Measurements from ENCODE around the gene NFIX.

NFIX gene

DNA sequence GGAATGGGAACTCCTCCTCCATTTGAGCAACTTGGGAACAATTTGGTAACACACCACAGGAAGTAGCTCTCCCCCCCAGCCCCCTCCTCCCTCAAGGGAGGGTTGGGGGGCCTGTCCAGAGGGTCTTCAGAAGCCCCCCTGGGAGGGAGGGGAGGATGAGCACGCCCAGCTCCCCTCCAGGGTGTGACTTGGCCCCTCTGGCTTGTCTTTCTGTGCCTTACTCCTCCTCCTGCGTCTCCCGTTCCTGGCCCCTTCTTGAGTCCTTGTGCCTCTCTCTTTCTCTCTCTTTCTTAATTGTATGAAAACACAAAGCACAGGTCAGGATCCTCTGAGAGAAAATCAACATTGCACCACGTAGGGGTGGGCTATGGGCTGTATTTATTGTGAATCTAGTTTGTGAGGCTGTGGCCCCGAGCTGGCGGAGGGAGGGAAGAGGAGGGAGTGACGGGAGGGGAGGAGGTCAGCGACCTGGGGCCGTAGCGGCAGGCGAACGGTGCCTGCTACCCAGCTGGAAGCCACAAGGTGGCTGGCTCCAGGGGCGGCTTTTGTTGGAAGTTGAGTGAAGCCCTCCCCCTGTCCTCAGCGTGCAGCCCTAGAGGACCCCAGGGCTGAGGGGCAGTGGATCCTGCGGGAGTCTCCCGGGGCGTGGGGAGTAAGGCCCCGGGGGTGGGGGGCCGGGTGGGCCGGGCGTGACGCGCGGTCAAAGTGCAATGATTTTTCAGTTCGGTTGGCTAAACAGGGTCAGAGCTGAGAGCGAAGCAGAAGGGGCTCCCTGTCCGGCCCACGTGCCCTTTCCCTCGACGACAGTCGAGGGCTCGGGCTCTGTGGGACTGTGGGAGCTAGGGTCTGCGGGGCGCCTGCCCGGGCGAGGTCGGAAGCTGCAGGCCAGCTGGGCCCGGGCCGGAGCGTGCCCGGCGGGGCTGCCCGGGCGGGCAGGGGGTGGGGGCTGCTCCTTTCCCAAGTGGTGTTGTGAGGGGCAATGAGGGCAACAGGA, 101.0 kb downstream of the NFIX start:
- no peak for DNase-seq

DNA sequence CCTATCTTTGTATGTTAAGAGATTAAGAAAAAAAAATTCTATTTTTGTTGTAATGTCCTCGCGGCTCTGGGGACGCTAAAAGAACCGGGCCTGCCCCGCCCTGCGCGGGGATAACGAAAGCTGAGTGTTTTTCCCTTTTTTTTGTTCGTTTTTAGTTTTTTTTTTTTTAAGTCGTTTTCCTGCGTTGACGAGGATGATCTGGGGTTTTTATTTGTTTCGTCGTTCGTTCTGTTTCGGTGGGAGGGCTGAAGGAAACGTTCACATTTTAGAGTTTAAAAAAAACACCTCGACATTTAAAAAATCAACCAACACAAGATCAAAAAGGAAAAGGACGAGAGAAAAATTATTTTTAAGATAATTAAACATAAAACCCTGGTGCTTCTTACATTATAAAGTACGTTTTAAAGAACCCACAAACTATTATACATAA, 101.8 kb downstream of the NFIX start:
- DNase-seq: no peak

GRCh38 chr19:13097463-13098258, 102.4 kb downstream of the NFIX start:
- DNase-seq: no peak

DNA sequence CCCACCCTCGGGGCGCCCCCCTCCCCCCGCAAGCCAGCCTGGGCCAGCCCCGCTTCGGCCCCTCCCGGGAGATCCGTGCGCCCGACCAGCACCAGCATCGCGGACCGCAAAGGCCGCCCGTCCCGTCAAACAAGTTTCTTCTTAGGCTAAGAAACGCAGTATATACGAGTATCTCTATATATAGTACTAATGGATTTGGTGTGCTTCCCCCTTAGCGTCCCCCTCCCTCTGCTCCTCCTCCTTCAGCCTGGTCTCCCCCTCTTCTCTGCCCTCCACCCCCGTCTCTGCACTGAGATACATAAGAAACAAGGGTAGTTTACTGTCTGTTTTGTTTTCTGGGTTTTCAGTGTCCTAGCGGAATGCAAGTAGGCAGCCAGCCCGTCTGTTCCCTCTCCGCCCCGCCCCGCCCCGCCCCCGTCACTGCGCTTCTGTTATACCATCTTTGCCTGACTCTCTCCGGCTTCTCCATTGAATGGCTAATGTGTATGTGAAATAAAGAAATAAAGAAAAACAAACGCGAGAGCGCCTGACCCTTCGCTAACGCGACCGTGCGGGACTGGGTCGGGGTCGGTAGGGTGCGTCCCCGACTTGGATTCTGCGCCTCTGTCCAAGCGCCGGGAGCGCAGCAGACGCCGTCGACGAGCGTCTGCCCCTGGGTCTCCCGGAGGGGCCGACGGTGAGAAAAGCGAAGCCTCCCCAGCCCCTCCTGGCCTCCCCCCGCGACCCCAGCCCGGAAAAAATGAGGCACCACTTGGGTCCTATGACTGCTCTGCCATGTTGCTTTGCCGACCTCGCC, 103.2 kb downstream of the NFIX start:
- DNase-seq: no peak

DNA sequence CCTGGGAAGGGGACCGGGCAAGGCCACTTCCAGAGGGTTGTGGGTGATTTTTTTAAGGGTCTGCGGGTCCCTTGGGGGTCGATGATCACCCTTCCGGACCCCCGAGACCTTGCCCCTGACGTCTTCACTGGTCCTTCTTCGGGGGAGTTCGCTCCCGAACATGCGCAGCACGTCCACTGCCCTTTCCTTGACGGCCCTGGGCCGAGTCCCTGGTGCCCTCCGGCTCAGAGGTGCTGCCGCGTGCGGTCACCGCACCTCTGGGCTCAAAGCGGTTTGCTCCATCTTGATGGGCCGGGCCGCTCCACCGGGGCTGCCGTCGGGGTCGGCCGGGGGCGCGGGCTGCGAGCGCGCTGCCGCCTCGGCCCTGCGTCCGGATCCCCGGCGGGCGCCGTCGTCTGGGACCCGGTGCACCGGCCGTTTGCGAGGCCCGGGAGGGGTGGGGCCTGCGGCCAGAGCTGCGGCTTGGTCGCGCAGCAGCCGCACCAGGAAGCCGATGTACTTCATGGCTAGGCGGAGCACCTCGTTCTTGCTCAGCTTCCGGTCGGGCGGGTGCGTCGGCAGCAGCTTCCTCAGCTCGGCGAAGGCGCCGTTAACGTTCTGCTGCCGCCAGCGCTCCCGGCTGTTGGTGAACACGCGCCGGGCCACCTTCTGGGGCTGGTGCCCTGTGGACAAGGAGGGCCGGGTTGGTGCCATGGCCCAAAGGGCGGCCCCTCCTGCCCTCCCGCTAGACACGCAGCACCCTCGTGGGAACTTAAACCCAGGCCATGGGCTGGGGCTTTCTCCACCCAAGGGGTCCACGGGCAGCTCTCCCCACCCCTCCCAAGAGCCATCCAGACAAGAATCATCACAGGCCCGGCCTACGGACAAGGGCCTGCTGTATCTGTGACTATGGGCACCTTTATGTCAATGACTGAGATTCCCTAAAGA, 104.1 kb downstream of the NFIX start:
- DNase-seq: no peak

DNA sequence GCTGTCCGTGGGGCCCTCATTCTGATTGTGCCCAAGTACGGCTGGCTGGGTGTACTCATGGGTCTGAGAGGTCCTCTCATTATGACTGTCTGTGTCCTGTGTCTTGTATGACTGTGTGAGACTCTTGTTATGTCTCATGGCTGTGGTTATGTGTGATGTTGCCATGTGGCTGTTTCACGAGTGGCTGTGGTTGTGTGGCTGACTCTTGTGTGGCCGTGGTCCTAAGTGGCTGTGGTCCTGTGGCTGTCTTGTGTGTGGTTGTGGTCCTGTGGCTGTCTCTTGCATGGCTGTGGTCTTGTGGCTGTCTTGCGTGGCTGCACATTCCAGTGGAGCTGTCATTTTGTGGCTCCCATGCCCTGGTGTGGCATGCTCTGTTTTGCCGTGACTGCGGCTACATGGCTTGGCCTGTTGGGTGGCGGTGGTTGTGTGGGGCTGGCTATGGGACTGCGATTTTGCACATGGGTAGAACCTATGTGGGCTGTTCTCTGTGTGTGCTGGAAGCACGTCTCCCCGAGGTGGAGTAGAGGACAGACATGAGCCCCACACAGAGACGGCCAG, 104.8 kb downstream of the NFIX start:
- DNase-seq: no peak

GRCh38 chr19:13100841-13101589, 105.7 kb downstream of the NFIX start:
- DNase-seq: no peak

DNA sequence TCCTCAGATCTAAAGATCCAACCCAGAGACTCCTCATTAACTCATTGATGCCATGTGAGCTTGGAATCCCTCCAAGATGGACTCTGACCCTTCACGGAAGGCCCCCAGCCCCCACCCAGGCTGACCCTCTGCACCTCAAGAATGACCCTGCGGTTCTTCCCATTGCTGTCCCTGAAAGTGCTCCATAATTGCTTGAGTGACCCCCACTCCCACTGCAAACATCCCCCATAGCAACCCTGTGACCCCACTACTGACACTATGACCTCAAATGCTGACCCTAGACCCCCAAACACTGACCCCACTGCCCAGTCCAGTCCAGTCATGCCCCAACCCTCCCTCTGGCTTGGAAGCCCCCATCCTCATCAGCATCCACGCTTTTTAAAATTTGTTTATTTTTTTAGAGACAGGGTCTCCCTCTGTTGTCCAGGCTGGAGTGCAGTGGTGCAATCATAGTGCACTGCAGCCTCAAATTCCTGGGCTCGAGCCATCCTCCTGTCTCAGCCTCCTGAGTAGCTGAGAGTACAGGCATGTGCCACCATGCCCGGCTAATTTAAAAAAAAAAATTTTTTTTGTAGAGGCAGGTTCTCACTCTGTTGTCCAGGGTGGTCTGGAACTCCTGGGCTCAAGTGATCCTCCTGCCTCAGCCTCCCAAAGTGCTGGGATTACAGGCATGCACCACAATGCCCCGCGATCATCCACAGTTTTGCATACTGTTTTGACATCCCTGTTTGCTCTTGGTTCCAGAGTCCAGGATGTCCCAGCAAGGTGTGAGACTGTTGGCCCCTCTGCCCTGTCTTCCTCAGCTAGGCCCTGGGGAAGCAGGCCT, 106.5 kb downstream of the NFIX start:
- no peak for DNase-seq

DNA sequence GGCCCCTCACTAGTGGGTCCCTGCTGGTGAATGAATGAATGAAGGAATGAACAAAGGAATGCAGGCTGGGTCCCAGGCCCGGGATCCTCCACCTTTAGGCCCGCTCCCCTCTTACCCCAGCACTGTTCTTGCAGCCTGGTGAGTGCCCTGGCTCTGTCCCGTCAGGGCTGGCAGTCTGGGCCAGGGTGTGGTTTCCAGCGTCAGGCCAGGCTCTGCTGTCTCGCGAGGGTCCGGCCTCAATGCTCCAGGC, 107.1 kb downstream of the NFIX start:
- no peak for DNase-seq

- DNase-seq: no peak
Measured at GRCh38 chr19:13102666-13103580, 107.6 kb downstream of the NFIX start, which contains the start of gene LYL1. LYL1 (minus strand) TSS chr19:13102858; CDS start chr19:13101171, 1,687 bp downstream.

- DNase-seq: no peak
Measured at GRCh38 chr19:13103581-13104359, 108.5 kb downstream of the NFIX start.

DNA sequence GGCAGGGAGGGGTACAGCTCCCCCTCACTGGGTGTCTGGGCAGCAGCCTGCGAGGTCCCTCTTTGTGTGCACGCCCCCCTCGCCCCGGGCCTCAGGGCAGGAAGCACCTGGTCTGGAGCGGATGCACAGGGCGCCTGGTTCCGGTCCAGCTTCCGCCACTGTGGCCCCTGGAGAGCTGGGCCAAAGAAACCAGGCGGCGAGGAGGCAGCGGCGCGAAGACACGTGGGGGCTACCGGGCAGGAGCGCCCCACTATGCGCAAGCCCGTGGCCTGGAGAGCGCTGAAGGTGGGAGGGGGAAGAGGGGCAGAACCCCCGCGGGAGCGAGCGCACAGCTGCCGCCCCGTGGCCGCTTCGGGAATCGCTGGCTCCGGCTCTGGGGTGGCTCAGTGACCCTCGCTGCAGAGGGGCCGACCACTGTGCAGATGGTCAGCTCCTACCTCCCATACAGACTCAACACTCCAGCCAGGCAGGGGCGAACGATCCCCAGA, 109.1 kb downstream of the NFIX start:
- no peak for DNase-seq

- no peak for DNase-seq
Measured at GRCh38 chr19:13104848-13105711, 109.8 kb downstream of the NFIX start.

DNA sequence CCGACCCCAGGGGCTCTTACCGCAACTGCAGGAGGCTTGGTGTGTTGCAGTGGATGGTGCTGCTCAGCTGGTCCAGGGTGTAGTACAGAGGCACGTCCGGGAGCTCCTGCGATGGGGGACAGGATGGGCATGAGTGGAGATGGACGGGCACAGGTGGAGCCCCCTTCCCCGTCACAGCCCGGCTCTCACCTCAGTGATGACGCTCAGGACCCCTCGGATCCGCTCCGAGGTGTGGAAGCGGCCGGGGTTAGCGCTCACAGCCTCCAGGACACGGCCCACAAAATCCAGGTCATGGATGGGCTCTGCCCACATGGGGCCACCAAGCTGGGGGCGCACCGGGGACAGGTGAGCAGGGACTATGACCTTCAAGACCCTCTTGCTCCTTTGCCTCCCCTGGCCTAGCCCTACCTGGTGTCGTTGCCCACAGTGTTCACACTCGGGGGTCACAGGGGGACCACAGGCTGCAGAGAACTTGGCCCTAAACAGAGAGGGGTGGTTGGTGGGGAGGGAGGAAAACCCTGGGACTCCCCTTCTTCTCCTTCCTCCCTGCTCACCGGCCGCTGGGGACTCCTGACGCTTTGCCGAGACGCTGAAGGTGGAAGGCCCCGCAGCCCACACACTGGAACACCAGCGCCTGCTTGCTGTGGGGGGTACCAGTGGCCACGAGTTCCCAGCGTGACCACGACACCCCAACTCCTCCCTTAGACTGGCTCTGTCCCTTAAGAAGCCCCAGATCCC, 114.3 kb downstream of the NFIX start:
- DNase-seq: no peak

- no peak for DNase-seq
Measured at GRCh38 chr19:13110099-13110610, 114.9 kb downstream of the NFIX start.

DNA sequence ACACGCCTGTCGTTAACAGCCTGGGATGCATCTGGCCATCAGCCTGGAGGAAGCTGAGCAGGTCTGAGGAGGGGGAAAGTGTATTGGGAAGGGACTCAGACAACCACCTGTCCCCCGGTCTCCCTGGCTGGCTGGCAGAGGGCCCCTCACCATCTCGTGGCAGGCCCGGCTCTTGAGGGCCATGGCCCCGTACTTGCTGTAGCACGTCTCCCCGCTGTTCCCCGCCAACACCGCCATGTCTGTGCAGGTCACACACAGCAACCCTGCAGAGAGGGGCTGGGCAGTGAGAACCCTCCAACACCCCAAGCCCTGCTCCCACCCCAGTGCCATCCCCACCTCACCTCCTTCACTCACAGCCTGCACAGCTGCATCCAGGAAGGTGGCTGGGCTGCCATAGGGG, 117.3 kb downstream of the NFIX start:
- DNase-seq: no peak
